ENCODE measurements around the gene ARMC6.

GRCh38 chr19:19081642-19082151 lies 48.3 kb downstream of the ARMC6 start:
- TF ChIP-seq CTCF (IDR thresholded peaks at IDR 0.05; ENCODE audit: insufficient read depth, low read depth, low read length) (no peak), EZH2 (IDR thresholded peaks at IDR 0.05; ENCODE audit: insufficient read depth, low read length) (no peak)

All from astrocyte (in vitro differentiated cells and primary cell).